HepG2 (cell line): ENCODE measurements around the gene TUBB2B. TPM values are rescaled to one million over a fixed set of nuclear protein-coding genes. Genes with fewer than 3 reads are reported as not detected.

Experiments used
- CBX1 ChIP-seq: IDR thresholded peaks from one replicate; pipeline ENCODE4 v1.6.1; 2016; ENCODE audit warnings: antibody characterized with exemption, low read depth
- CBX5 ChIP-seq: sonication (generic); formaldehyde crosslinking; IDR thresholded peaks from 2 replicates; pipeline ENCODE4 v1.4.0; 2020; ENCODE audit warnings: missing genetic modification reagents, borderline replicate concordance
- CC2D1A ChIP-seq: sonication (generic); formaldehyde crosslinking; IDR thresholded peaks from 2 replicates; pipeline ENCODE4 v1.8.1; 2023; ENCODE audit warnings: mild to moderate bottlenecking, missing genetic modification reagents
- CREM ChIP-seq, 2 experiments: sonication (generic) in 1 of 2; formaldehyde crosslinking in 1 of 2; IDR thresholded peaks; 2 replicates each; pipeline versions ENCODE4 v1.4.0 to v1.6.1; 2016 to 2020; ENCODE audit warnings: antibody characterized with exemption in 1 of 2, mild to moderate bottlenecking in 1 of 2, missing genetic modification reagents in 1 of 2
- E2F2 ChIP-seq: sonication (generic); formaldehyde crosslinking; IDR thresholded peaks from 2 replicates; pipeline ENCODE4 v1.4.0; 2020; ENCODE audit warnings: missing genetic modification reagents, borderline replicate concordance
- FOXP4 ChIP-seq: sonication (generic); formaldehyde crosslinking; IDR thresholded peaks from 2 replicates; pipeline ENCODE4 v1.4.0; 2020; ENCODE audit warnings: missing genetic modification reagents
- HOXD1 ChIP-seq: sonication (generic); formaldehyde crosslinking; IDR thresholded peaks from 2 replicates; pipeline ENCODE4 v1.5.0; 2020; ENCODE audit warnings: missing genetic modification reagents
- IKZF4 ChIP-seq: sonication (generic); formaldehyde crosslinking; IDR thresholded peaks from 2 replicates; pipeline ENCODE4 v1.5.1; 2020; ENCODE audit warnings: borderline replicate concordance, mild to moderate bottlenecking, low read depth, missing genetic modification reagents; ENCODE audit errors: not compliant biosample characterization
- ISX ChIP-seq: sonication (generic); formaldehyde crosslinking; conservative IDR thresholded peaks from 2 replicates; pipeline ENCODE4 v1.5.0; 2020; ENCODE audit warnings: missing genetic modification reagents
- PBX3 ChIP-seq: sonication (generic); formaldehyde crosslinking; IDR thresholded peaks from 2 replicates; pipeline ENCODE4 v1.8.1; 2023; ENCODE audit warnings: missing genetic modification reagents, inconsistent platforms, borderline replicate concordance
- RARG ChIP-seq: sonication (generic); formaldehyde crosslinking; IDR thresholded peaks from 2 replicates; pipeline ENCODE4 v1.4.0; 2020; ENCODE audit warnings: low read depth, mild to moderate bottlenecking, missing genetic modification reagents
- RNF2 ChIP-seq: fragments of 450-650 bp; conservative IDR thresholded peaks from 2 replicates; pipeline ENCODE4 v1.6.1; 2016; ENCODE audit warnings: low read depth
- SMARCC2 ChIP-seq: fragments of 450-650 bp; IDR thresholded peaks from 2 replicates; pipeline ENCODE4 v1.6.1; 2017; ENCODE audit warnings: antibody characterized with exemption, mild to moderate bottlenecking
- SMYD3 ChIP-seq: sonication (generic); formaldehyde crosslinking; IDR thresholded peaks from 2 replicates; pipeline ENCODE4 v1.8.1; 2023; ENCODE audit warnings: mild to moderate bottlenecking, missing genetic modification reagents
- SOX5 ChIP-seq: IDR thresholded peaks from 2 replicates; pipeline ENCODE4 v1.6.1; 2016; ENCODE audit warnings: borderline replicate concordance
- TMF1 ChIP-seq: sonication (generic); formaldehyde crosslinking; IDR thresholded peaks from 2 replicates; pipeline ENCODE4 v1.8.1; 2022; ENCODE audit warnings: low read depth, missing genetic modification reagents
- ZBTB7B ChIP-seq: sonication (generic); formaldehyde crosslinking; IDR thresholded peaks from 2 replicates; pipeline ENCODE4 v1.4.0; 2020; ENCODE audit warnings: missing genetic modification reagents
- ZFP41 ChIP-seq: sonication (generic); formaldehyde crosslinking; IDR thresholded peaks from 2 replicates; pipeline ENCODE4 v1.4.0; 2020; ENCODE audit warnings: mild to moderate bottlenecking, missing genetic modification reagents, borderline replicate concordance
- ZNF136 ChIP-seq: sonication (generic); formaldehyde crosslinking; IDR thresholded peaks from 2 replicates; pipeline ENCODE4 v1.8.1; 2022; ENCODE audit warnings: low read depth, mild to moderate bottlenecking, moderate library complexity, missing genetic modification reagents
- ZNF253 ChIP-seq: sonication (generic); formaldehyde crosslinking; IDR thresholded peaks from 2 replicates; pipeline ENCODE4 v1.8.0; 2022; ENCODE audit warnings: mild to moderate bottlenecking, missing genetic modification reagents, borderline replicate concordance
- ZNF547 ChIP-seq: sonication (generic); formaldehyde crosslinking; IDR thresholded peaks from 2 replicates; pipeline ENCODE4 v1.5.1; 2020; ENCODE audit warnings: mild to moderate bottlenecking, missing genetic modification reagents
- ZNF550 ChIP-seq: sonication (generic); formaldehyde crosslinking; IDR thresholded peaks from 2 replicates; pipeline ENCODE4 v1.4.0; 2020; ENCODE audit warnings: mild to moderate bottlenecking, missing genetic modification reagents, borderline replicate concordance
- ZNF580 ChIP-seq: IDR thresholded peaks from 2 replicates; pipeline ENCODE4 v1.6.1; 2016; ENCODE audit warnings: low read depth, borderline replicate concordance
- ZNF678 ChIP-seq: sonication (generic); formaldehyde crosslinking; IDR thresholded peaks from 2 replicates; pipeline ENCODE4 v1.4.0; 2020; ENCODE audit warnings: mild to moderate bottlenecking, missing genetic modification reagents
- polyA plus RNA-seq, 8 experiments: library from polyadenylated mRNA; depleted of rRNA in 3 of 8; stranded (reverse) in 7 of 8; unstranded in 1 of 8; fragments of >200 nt; fragmentation: Illumina TruSeq in 4 of 8; extraction: Trizol in 4 of 8; gene quantifications; 2 replicates each; pipeline versions ENCODE4 v1.2.1 to v1.2.3, GENCODE V29; 2011 to 2016; ENCODE audit warnings: low read depth in 4 of 8, missing spikeins in 1 of 8, mixed read lengths in 1 of 8; ENCODE audit not compliant: insufficient read depth in 1 of 8
- total RNA-seq, 5 experiments: library from RNA; depleted of rRNA; stranded (reverse); fragments of >200 nt; fragmentation: Illumina TruSeq; extraction: Trizol; gene quantifications; 2 replicates each; pipeline ENCODE4 v1.2.3, GENCODE V29; 2016; ENCODE audit warnings: low read depth in 1 of 5
- TF ChIP-seq, protein P1 (sequence below): sonication (generic); formaldehyde crosslinking; IDR thresholded peaks from 2 replicates; pipeline ENCODE4 v1.8.0; 2022; ENCODE audit warnings: mild to moderate bottlenecking, missing genetic modification reagents, moderate library complexity

Gene TUBB2B
- total and polyA plus RNA-seq, 2 of the 13 experiments (the other 11 are each of a cell fraction or from before 2014, with no cell fraction given), result 10.3 to 23.6 TPM

GRCh38 chr6:3247255-3248146 is 20.0 kb upstream of the TUBB2B start (continued):
- TF ChIP-seq RARG (CRISPR knock-in tag) (no peak), ZNF547 (CRISPR knock-in tag) (0 out of 2 replicates have a peak, but pooled peaks have one; percentile 43), SMARCC2 (no peak), IKZF4 (CRISPR knock-in tag) (no peak), CREM (IDR thresholded peaks at IDR 0.05) (no peak), CREM (CRISPR knock-in tag; IDR thresholded peaks at IDR 0.05) (no peak), SMYD3 (CRISPR knock-in tag) (no peak), FOXP4 (no peak), HOXD1 (peak; percentile 63; the same call in 1 of the 2 replicates), E2F2 (CRISPR knock-in tag) (0 out of 2 replicates have a peak, but pooled peaks have one; percentile 40), CBX1 (no peak), ZNF253 (CRISPR knock-in tag) (no peak), ZNF580 (CRISPR knock-in tag) (no peak; the same call in 1 of the 2 replicates), PBX3 (CRISPR knock-in tag) (no peak), TMF1 (CRISPR knock-in tag) (no peak), ZBTB7B (CRISPR knock-in tag) (peak; percentile 67), ZFP41 (CRISPR knock-in tag) (no peak), SOX5 (peak; percentile 19; the same call in 1 of the 2 replicates), ZNF678 (CRISPR knock-in tag) (no peak), ZNF136 (CRISPR knock-in tag) (no peak), ZNF550 (CRISPR knock-in tag) (no peak), CC2D1A (no peak), ISX (no peak), RNF2 (no peak), CBX5 (CRISPR knock-in tag) (0 out of 2 replicates have a peak, but pooled peaks have one; percentile 62)
- TF ChIP-seq, protein P1, sequence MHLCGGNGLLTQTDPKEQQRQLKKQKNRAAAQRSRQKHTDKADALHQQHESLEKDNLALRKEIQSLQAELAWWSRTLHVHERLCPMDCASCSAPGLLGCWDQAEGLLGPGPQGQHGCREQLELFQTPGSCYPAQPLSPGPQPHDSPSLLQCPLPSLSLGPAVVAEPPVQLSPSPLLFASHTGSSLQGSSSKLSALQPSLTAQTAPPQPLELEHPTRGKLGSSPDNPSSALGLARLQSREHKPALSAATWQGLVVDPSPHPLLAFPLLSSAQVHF (CRISPR knock-in tag), result no peak
